Memory B cell (primary cell): ENCODE measurements around the gene IDH3B.

Experiments used
- ATAC-seq: fragments of 150-1000 bp; cut with Tn5 transposase; 2 replicates; pipeline ENCODE4 v1.10.0; 2021; ENCODE audit warnings: low read depth, mild to moderate bottlenecking, moderate library complexity
- DNase-seq, 2 donors: peaks; one replicate each; pipeline ENCODE4 v3.0.0; 2022; ENCODE audit warnings: low spot score in 2 of 2
- H3K27ac Mint-ChIP-seq: one replicate; pipeline ENCODE4 v1.8.0; 2022; ENCODE audit warnings: mild to moderate bottlenecking, moderate library complexity, mixed read lengths
- H3K27me3 Mint-ChIP-seq: one replicate; pipeline ENCODE4 v1.8.0; 2022; ENCODE audit warnings: mixed read lengths
- H3K36me3 Mint-ChIP-seq: one replicate; pipeline ENCODE4 v1.8.0; 2022; ENCODE audit warnings: mild to moderate bottlenecking, mixed read lengths
- H3K4me1 Mint-ChIP-seq: one replicate; pipeline ENCODE4 v1.8.0; 2022; ENCODE audit warnings: mixed read lengths
- H3K4me3 Mint-ChIP-seq: one replicate; pipeline ENCODE4 v1.8.0; 2022; ENCODE audit warnings: mild to moderate bottlenecking, moderate library complexity, mixed read lengths
- H3K9me3 Mint-ChIP-seq: one replicate; pipeline ENCODE4 v1.8.0; 2022; ENCODE audit warnings: mixed read lengths

The IDH3B gene

DNA sequence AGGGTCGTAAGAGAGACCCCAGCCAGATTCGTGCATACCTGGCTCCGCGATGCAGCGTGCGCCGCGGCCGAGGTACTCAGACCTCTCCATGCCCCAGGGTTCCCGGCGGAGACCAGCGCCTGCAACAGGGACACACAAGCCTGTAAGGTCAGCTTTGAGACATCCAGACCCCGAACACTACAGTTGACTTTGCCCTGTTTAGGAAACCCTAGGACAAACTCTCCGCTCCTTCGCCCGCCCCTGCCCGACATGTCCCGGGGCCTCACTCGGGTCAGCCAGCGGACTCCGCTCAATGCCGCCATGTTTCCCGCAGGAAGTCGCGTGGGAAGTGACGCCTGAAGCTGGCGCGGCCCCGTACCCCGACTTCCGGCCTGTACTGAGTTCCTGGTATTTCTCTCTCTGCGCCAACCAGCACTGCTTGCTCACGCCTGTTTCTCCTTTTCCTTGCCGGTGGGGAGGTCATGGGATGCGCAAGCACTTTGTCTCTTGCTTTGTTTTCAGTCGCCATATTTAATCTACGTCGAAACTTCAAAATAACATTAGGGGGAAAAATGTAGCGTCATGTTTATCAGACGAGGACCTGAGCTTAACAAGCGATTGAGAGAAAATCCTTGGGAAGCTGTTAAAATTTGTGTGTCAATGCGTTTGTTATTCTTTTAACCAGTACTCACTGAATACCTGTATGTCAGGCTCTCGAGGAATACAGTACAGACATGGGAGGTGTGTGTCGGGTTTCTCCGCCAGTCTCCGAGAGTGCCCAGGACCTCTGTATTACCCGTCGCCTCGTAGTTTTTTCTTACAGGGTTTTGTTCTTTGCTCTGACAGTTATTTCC is at the start of gene IDH3B:
Gene IDH3B, minus strand, starts transcription at position 330 of the 833 bp plus-strand sequence. Its CDS starts 28 bp downstream, at position 302.
- DNase-seq (peak; percentile 87 to 90), ATAC-seq (peak; percentile 98)
- peaks cover 12% of the 10 kb centered on the region for H3K4me1 Mint-ChIP-seq
- peak within 1 kb of the TSS; percentile 100 for H3K4me3 Mint-ChIP-seq
- peaks cover 25% of the 10 kb centered on the region for H3K36me3 Mint-ChIP-seq
- peak within 1 kb of the TSS; percentile 98 for H3K27ac Mint-ChIP-seq
- peaks cover 8% of the 10 kb centered on the region for H3K27me3 Mint-ChIP-seq
- H3K9me3 Mint-ChIP-seq: no peaks in the 10 kb centered on the region

DNA sequence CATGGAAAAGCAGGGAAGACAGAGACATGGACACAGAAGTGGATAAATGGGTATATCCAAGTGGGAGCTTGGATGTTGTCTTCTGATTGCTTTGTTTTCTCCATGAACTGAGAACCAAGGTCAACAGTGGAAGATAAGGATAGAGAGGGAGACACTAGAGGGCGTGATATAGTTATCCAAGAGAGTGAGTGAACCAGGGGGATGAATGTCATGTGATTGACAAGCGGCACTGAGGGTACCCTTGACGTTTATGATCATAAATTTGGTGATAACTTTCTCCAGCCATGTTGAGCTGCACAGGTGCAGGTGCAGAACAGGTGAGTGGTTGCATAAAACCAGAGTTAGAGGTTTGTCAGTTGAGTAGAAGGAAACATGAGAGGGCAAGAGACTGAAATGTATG is 49.3 kb upstream of the IDH3B start:
- H3K36me3 Mint-ChIP-seq: no peaks in the 10 kb centered on the region
- no peak overlapping the region for H3K4me3 Mint-ChIP-seq
- no peaks in the 10 kb centered on the region for H3K4me1 Mint-ChIP-seq
- peaks cover 4% of the 10 kb centered on the region for H3K9me3 Mint-ChIP-seq
- no peak overlapping the region for H3K27ac Mint-ChIP-seq
- ATAC-seq (no peak), DNase-seq (no peak)
- peaks cover 4% of the 10 kb centered on the region for H3K27me3 Mint-ChIP-seq

DNA sequence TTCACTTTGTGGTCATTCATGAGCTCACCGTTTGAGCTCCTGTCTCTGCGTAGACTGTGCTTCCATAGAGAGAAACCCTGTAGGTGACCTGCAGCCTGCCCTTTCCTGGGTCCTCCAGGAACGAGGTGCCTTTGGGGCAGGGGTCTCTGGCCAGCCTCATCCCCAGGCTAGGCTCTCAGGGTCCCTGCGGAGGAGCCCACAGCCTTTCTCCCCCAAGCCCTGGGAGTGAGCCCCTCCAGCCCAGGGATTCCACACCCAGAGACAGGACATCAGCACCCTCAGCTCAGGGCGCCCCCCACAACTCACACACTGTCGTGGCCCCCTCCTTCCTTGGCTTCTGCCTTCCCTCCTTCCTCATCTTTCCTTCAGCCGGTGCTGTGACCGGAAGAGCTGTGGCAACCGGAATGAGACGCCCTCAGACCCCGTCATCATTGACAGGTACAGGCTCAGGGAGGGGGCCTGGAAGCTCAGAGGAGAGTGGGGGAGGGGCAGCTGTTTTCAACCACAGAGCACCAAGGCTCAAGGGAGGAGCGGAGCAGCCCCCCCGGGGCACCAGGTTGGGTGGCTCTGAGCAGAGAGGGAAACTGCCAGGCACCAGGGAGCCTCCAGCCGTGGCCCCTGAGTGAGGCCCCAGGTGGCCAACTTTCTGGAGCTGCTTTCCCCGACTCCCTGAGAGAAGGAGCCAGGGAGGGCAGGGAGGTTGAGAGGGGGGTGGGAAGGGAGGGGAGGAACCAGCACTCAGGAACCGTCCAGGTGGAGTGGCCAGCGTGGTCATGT is 45.4 kb upstream of the IDH3B start:
- Mint-ChIP-seq H3K27ac (no peak overlapping the region), H3K4me3 (no peak overlapping the region), H3K4me1 (peaks cover 3% of the 10 kb centered on the region), H3K36me3 (no peaks in the 10 kb centered on the region), H3K27me3 (peaks cover 11% of the 10 kb centered on the region), H3K9me3 (no peaks in the 10 kb centered on the region)
- ATAC-seq (no peak), DNase-seq (no peak)

DNA sequence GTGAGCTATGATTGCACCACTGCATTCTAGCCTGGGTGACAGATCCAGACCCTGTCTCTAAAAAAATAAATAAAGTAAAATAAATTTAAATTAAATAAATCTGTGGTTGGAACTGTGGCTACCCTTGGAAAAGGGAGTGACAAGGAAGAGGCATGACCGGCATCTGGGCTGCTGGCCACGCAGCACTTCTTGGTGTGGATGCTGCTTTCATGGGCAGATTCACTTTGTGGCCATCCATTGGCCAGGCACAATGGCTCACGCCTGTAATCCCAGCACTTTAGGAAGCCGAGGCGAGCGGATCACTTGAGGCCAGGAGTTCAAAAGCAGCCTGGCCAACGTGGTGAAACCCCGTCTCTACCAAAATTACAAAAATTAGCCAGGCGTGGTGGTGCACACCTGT is 44.6 kb upstream of the IDH3B start:
- H3K36me3 Mint-ChIP-seq: no peaks in the 10 kb centered on the region
- H3K4me1 Mint-ChIP-seq: peaks cover 3% of the 10 kb centered on the region
- H3K9me3 Mint-ChIP-seq: no peaks in the 10 kb centered on the region
- H3K4me3 Mint-ChIP-seq: no peak overlapping the region
- ATAC-seq (no peak), DNase-seq (no peak)
- peaks cover 11% of the 10 kb centered on the region for H3K27me3 Mint-ChIP-seq
- no peak overlapping the region for H3K27ac Mint-ChIP-seq

DNA sequence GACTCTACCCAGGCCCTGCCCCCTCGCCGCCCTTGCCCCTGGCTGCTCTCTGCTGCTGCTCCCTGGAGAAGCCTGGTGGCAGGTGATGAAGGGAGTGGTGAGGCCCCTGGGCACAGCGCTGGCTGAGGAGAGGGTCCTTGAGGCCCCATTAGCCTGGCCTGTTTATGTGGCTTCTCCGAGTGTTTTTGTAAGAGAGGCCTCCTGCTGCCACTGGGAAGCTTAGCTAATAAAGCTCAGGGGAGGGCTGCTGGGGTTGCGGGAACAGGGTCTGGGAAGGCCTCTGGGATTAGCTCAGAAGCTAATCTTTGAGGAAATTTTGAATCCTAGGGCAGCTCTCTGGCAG is 44.0 kb upstream of the IDH3B start:
- Mint-ChIP-seq H3K4me3 (no peak overlapping the region), H3K9me3 (no peaks in the 10 kb centered on the region), H3K27ac (no peak overlapping the region), H3K27me3 (peaks cover 11% of the 10 kb centered on the region), H3K4me1 (peaks cover 3% of the 10 kb centered on the region), H3K36me3 (no peaks in the 10 kb centered on the region)
- ATAC-seq: no peak
- DNase-seq: no peak

DNA sequence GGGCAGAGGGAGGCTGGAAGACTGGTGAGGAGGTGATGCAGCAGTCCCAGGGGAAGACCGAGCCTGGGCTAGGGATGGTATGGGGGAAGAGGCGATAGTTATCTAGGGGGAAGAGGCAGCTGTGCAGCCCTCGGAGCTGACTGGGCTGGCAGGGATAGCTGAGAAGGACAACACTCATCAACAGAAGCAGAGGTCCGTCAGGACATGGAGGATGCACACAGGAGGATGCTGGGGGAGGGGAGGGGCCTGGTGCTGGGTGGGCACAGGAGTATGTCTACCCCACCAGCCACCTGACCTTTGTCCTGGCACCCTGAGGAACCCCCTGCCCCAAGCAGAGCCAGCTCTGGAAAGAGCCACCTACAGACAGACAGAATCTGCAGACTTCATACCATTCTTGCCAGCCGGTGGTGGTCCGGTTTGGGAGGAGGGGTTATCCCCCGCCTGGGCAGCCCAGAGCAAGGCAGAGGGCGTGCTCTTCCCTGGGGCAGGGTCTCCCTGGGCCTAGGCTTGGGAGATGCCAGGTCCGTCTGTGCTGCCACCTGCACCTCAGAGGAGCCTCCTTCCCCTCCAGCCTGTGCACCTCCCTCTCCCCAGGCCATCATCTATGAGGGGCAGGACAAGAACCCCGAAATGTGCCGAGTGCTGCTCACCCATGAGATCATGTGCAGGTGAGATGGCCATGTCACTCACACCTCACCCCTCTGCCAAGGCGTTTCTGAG is 43.5 kb upstream of the IDH3B start:
- H3K27me3 Mint-ChIP-seq: peaks cover 11% of the 10 kb centered on the region
- DNase-seq (no peak), ATAC-seq (no peak)
- H3K4me1 Mint-ChIP-seq: peaks cover 3% of the 10 kb centered on the region
- no peak overlapping the region for H3K4me3 Mint-ChIP-seq
- H3K27ac Mint-ChIP-seq: no peak overlapping the region
- H3K9me3 Mint-ChIP-seq: no peaks in the 10 kb centered on the region
- H3K36me3 Mint-ChIP-seq: no peaks in the 10 kb centered on the region

DNA sequence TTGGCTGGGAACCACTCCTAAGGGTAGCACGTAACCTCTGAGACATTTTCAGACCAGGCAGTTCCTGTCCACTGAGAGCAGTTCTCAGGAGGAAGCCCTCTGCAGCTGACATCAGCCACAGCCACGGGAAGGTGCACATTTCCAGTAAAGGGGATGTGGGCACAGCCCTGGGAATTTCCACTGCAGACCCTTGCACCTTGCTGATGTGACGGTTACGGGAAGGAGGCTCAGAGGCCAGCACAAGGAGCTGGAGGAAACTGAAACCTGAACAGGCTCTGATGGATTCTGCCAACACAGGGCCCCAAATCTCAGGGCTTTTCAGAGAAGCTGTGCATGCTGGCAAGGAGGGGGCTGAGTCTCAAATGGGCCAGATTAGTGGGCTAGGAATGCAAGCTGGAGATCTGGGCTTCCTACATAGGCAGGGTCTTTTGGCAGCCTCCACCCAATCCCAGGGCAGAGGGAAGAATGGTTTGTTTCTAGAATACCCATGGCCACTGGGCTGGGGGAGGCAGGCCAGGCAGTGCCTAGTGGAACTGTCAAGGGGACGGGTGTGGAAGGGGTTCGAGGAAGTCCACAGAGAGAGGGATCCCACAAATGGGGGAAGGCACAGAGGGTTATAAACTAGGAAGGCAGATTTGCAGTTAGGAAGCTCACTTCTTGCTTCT is 42.8 kb upstream of the IDH3B start:
- Mint-ChIP-seq H3K4me3 (no peak overlapping the region), H3K27ac (no peak overlapping the region), H3K9me3 (no peaks in the 10 kb centered on the region), H3K4me1 (peaks cover 3% of the 10 kb centered on the region), H3K27me3 (peaks cover 11% of the 10 kb centered on the region), H3K36me3 (no peaks in the 10 kb centered on the region)
- DNase-seq: no peak
- ATAC-seq: no peak

DNA sequence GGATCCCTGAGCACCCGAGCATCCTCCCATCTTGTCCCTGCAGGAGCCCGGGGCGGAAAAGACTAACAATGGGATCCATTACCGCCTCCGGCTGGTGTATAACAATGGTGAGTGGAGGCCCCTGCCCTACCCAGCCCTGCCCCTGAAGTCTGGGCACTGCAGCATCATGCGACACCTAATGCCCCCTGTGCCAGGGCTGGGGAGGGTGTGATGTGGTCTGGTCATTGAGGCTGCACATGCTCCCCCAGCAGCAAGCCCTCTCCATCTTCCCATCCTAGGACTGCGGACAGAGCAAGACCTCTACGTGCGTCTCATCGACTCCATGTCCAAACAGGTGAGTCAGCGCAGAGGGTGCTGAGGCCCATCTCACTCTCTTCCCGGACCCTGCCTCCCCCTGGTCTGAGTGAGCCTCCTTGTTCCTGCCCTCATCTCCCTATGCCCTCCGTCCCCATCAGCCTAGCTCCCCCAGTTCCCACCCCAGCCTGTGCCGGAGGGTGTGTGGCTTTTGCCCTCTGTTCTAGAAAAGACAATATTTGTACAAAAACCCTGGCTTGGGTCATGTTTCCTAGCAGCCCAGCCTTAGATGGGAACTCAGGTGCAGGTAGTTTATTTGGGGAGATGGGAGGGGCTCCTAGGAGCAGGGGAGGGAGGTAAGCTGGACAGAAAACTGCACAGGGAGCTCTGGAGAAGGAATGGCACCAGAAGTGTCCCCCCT is 42.1 kb upstream of the IDH3B start:
- ATAC-seq (no peak), DNase-seq (no peak)
- Mint-ChIP-seq H3K4me1 (peaks cover 3% of the 10 kb centered on the region), H3K27me3 (peaks cover 13% of the 10 kb centered on the region), H3K9me3 (no peaks in the 10 kb centered on the region), H3K4me3 (no peak overlapping the region), H3K27ac (no peak overlapping the region), H3K36me3 (no peaks in the 10 kb centered on the region)

DNA sequence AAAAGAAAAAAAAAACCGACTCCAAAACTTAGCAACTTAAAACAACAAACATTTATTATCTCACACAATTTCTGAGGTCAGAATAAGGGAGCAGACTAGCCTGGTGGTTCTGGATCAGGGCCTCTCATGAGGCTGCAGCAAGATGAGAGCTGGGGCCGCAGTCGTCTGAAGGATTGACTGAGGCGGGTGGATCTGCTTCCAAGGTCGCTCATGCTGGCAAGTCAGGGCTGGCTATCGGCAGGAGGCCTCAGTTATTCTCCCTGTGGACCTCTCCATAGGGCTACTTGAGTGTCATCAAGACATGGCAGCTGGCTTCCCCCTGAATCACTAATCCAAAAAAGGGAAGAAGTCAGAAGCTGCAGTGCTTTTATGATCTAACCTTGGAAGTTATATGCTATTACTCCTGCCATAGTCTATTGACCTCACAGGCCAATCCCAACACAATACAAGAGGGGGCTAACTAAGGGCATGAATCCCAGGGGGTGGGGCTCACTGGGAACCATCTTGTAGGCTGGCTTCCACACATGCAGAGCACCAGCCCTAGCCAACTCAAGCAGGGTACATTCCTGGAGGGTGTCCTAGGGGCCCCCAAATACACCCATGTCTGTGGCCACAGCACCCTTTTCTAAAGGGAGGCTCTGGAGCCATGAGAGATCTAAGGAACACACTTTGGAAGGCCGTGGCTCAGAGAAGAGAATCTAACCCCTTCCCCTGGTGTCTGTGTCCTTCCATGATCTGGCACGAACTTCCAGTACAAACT is 39.9 kb upstream of the IDH3B start:
- peaks cover 16% of the 10 kb centered on the region for H3K27me3 Mint-ChIP-seq
- DNase-seq: no peak
- no peaks in the 10 kb centered on the region for H3K9me3 Mint-ChIP-seq
- no peak for ATAC-seq
- no peak overlapping the region for H3K4me3 Mint-ChIP-seq
- H3K4me1 Mint-ChIP-seq: peaks cover 3% of the 10 kb centered on the region
- no peak overlapping the region for H3K27ac Mint-ChIP-seq
- H3K36me3 Mint-ChIP-seq: no peaks in the 10 kb centered on the region

DNA sequence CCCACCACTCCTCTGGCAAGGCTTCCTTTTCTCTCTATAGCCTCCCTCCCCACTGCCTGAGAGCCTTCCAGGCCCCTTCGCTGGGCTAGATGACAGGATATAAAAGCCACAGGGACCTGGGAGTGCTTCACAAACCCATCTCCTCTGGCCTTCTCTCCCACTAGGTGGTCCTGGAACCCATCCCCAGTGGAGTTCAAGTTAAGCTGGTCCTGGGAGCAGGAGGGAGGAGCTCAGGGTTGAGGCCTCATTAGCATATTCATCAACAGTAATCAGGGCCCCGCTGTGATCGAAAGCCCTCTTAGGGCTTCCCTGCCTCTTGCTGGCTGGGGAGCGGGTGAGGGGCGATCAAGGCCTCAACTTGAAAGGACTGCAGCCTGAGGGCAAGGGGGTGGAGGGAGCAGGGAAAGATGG is 37.7 kb upstream of the IDH3B start:
- no peak for DNase-seq
- no peak for ATAC-seq
- no peaks in the 10 kb centered on the region for H3K9me3 Mint-ChIP-seq
- H3K36me3 Mint-ChIP-seq: no peaks in the 10 kb centered on the region
- H3K27ac Mint-ChIP-seq: no peak overlapping the region
- H3K27me3 Mint-ChIP-seq: peaks cover 21% of the 10 kb centered on the region
- H3K4me3 Mint-ChIP-seq: no peak overlapping the region
- peaks cover 3% of the 10 kb centered on the region for H3K4me1 Mint-ChIP-seq

DNA sequence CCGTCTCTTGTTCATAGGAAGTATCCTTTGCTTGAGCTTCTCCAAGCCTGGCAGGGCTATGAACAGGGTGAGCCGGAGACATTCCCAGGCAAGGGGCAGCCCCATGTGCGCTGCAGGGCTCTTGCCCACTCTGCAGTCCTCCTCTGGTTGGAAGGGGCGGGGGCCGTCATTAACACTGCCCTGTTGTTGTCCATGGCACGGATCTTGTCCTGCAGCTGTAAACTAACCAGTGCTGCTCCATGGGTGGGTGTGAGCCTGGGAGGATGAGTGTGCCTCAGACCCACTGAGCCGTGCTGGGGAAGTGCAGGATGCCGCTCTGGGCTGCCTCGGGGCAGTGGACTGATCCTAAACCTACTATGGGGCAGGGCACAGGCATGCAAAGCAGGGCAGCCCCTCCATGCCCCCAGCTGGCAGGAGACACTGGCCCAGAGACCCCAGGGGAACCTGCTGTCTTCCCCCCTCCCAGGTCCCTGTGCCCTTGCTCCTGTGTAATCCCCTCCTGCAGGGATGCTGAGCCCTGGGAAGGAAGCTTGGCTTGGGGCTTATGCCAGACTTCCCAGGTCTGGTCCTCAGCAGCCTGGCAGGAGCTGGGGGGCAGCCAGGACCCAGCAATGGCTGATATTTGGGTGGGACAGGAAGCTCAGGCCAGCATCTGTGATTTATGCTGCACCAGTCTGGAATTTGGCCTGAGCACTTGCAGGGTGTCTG is 37.1 kb upstream of the IDH3B start:
- Mint-ChIP-seq H3K4me1 (peaks cover under 1% of the 10 kb centered on the region), H3K36me3 (no peaks in the 10 kb centered on the region), H3K27me3 (peaks cover 23% of the 10 kb centered on the region), H3K9me3 (no peaks in the 10 kb centered on the region), H3K4me3 (no peak overlapping the region), H3K27ac (no peak overlapping the region)
- no peak for DNase-seq
- no peak for ATAC-seq

DNA sequence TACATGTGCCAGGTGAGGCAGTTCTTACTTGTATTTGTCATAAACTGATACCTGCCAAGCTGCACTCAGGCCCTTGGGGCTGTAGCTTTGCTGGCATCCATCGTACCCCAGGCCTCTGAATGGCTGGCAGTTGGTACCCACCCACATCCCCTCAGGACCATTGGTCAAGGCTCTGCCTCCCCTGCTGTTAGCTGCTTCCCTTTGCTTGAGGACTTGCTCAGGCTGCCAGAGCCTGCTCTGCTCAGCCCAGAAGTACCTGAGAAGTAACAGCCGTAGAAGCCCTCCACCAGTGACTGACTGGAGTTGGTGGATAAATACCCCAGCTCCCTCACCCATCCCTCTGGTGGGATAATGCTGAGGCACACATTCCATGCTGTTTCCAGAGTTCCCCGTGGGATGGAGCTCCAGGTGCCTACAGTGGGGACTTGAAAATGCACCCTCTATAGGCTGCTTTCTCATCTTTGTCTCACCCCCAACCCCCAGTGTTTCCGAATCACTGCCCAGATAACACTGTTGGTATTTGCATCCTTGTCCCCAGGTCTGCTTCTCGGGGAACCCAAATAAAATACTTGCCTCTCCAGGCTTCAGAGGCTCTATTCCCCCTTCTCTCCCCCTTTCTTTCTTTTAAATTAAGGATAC is 35.9 kb upstream of the IDH3B start:
- no peaks in the 10 kb centered on the region for H3K36me3 Mint-ChIP-seq

More for the DNA sequence above, 35.9 kb upstream of the IDH3B start:
- H3K9me3 Mint-ChIP-seq: no peaks in the 10 kb centered on the region
- H3K27ac Mint-ChIP-seq: no peak overlapping the region
- H3K4me1 Mint-ChIP-seq: no peaks in the 10 kb centered on the region
- H3K4me3 Mint-ChIP-seq: no peak overlapping the region
- DNase-seq (no peak), ATAC-seq (no peak)
- H3K27me3 Mint-ChIP-seq: peaks cover 31% of the 10 kb centered on the region
